Endothelial cell (in vitro differentiated cells): ENCODE data around the gene C21orf58. TPM values are rescaled to one million over a fixed set of nuclear protein-coding genes. Genes with fewer than 3 reads are reported as not detected.
"Not testable (repeated sequence)": the region's sequence is repeated elsewhere in the genome, so short reads cannot be mapped to it uniquely, and the experiment has no call there.

Experiments
- DNase-seq: peaks from one replicate; pipeline ENCODE4 v3.0.0; 2021; ENCODE audit warnings: low spot score
- H3K27ac Mint-ChIP-seq: one replicate; pipeline ENCODE4 v1.8.0; 2021; ENCODE audit warnings: mixed read lengths, inconsistent platforms; ENCODE audit not compliant: unreplicated experiment
- H3K27me3 Mint-ChIP-seq: one replicate; pipeline ENCODE4 v1.8.0; 2021; ENCODE audit warnings: mild to moderate bottlenecking, moderate library complexity, mixed read lengths, inconsistent platforms; ENCODE audit not compliant: unreplicated experiment
- H3K36me3 Mint-ChIP-seq: one replicate; pipeline ENCODE4 v1.8.0; 2021; ENCODE audit warnings: mild to moderate bottlenecking, low read depth, mixed read lengths, inconsistent platforms; ENCODE audit not compliant: unreplicated experiment
- H3K4me1 Mint-ChIP-seq: one replicate; pipeline ENCODE4 v1.8.0; 2021; ENCODE audit warnings: mild to moderate bottlenecking, mixed read lengths, inconsistent platforms; ENCODE audit not compliant: unreplicated experiment
- H3K4me3 Mint-ChIP-seq: one replicate; pipeline ENCODE4 v1.8.0; 2021; ENCODE audit warnings: mild to moderate bottlenecking, mixed read lengths, inconsistent platforms; ENCODE audit not compliant: unreplicated experiment
- H3K9me3 Mint-ChIP-seq: one replicate; pipeline ENCODE4 v1.8.0; 2021; ENCODE audit warnings: mixed read lengths, inconsistent platforms; ENCODE audit not compliant: unreplicated experiment
- long read RNA-seq: library from polyadenylated mRNA; unstranded; transcript quantifications from one replicate; pipeline ENCODE4 v2.0.0, GENCODE V29; 2020; ENCODE audit not compliant: unreplicated experiment
- total RNA-seq: library from RNA; stranded (reverse); fragmentation: NEBNext Ultra II Directional; extraction: Animal tissue kit (Norgen Biotek cat#: 25700); gene quantifications from one replicate; pipeline ENCODE4 v1.2.1, GENCODE V29; 2021; ENCODE audit not compliant: unreplicated experiment
- TF ChIP-seq, protein P1 (sequence below): fragments of 200-600 bp; sonication (generic); IDR thresholded peaks from one replicate; pipeline ENCODE4 v1.5.0; 2021; ENCODE audit warnings: antibody characterized with exemption; ENCODE audit not compliant: unreplicated experiment

The C21orf58 gene
- 5.9 TPM for total RNA-seq
- long read RNA-seq, partial matches to known transcripts, result 1 of 8 reads
- long read RNA-seq, other reads (novel, unspliced or antisense), result 7 of 8 reads

DNA sequence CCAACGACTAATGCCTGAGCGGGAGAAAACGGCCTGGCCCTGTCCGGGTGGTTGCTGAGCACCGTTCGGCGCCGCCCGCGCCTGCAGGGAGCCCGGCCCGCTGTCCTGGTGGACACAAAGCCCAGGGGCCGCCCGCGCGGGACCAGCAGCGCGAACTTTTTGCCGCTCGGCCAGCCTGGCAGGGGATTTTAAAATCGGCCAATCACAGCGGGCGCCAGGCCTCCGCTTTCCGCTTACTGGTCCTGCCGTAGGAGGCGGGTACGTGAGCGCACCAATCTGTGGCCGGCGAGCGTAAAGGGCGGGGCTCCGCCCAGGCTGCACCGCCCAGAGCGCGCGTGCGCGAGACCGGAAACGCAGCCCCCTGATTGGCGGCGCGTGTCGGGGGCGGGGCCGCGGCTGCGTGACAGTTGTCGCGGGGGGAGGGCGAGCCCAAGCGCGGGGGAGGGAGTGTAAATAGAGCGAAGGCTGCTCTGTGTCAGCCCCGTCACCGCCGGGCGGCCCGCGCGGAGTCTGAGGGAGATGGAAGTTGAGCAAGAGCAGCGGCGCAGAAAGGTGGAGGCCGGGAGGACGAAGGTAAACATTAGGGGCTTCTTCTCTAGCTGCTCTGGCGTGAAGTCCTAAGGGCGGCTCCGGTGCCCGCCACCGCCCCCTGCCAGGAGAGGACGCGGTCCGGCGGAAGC is at the start of gene C21orf58, which contains the start of gene PCNT:
Gene C21orf58 (minus strand): TSS at position 161 of the 680 bp plus-strand sequence. CDS start 1,132 bp downstream, outside the sequence.
Gene PCNT (plus strand): TSS at position 447 of the 680 bp plus-strand sequence. CDS start 73 bp downstream, at position 520.
- Mint-ChIP-seq H3K36me3 (peaks cover 10% of the 10 kb centered on the region), H3K27me3 (peaks cover 5% of the 10 kb centered on the region), H3K4me1 (peaks cover 31% of the 10 kb centered on the region), H3K27ac (peak within 1 kb of the TSS; percentile 88), H3K4me3 (peak within 1 kb of the TSS; percentile 95), H3K9me3 (no peaks in the 10 kb centered on the region)
- TF ChIP-seq, protein P1, sequence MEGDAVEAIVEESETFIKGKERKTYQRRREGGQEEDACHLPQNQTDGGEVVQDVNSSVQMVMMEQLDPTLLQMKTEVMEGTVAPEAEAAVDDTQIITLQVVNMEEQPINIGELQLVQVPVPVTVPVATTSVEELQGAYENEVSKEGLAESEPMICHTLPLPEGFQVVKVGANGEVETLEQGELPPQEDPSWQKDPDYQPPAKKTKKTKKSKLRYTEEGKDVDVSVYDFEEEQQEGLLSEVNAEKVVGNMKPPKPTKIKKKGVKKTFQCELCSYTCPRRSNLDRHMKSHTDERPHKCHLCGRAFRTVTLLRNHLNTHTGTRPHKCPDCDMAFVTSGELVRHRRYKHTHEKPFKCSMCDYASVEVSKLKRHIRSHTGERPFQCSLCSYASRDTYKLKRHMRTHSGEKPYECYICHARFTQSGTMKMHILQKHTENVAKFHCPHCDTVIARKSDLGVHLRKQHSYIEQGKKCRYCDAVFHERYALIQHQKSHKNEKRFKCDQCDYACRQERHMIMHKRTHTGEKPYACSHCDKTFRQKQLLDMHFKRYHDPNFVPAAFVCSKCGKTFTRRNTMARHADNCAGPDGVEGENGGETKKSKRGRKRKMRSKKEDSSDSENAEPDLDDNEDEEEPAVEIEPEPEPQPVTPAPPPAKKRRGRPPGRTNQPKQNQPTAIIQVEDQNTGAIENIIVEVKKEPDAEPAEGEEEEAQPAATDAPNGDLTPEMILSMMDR, result no peak
- DNase-seq, result peak; percentile 96

GRCh38 chr21:46372947-46373346 is 49.3 kb upstream of the C21orf58 start:
- not testable (repeated sequence) for H3K4me1 Mint-ChIP-seq, H3K9me3 Mint-ChIP-seq, DNase-seq, H3K27me3 Mint-ChIP-seq, H3K27ac Mint-ChIP-seq
- H3K36me3 Mint-ChIP-seq, result peaks cover 20% of the 10 kb centered on the region
- peak overlapping the region; percentile 43 for H3K4me3 Mint-ChIP-seq

GRCh38 chr21:46372014-46372485 is 48.4 kb upstream of the C21orf58 start:
- Mint-ChIP-seq H3K4me1 (peaks cover 8% of the 10 kb centered on the region), H3K27ac (no peak overlapping the region), H3K9me3 (no peaks in the 10 kb centered on the region), H3K27me3 (peaks cover 3% of the 10 kb centered on the region), H3K4me3 (peak overlapping the region; percentile 51), H3K36me3 (peaks cover 23% of the 10 kb centered on the region)
- no peak for DNase-seq
- TF ChIP-seq, protein P1, result no peak

- peaks cover 28% of the 10 kb centered on the region for H3K36me3 Mint-ChIP-seq
- TF ChIP-seq, protein P1, result no peak
- H3K4me1 Mint-ChIP-seq, result peaks cover 9% of the 10 kb centered on the region
- no peak overlapping the region for H3K27ac Mint-ChIP-seq
- DNase-seq, result no peak
- no peaks in the 10 kb centered on the region for H3K9me3 Mint-ChIP-seq
- peaks cover 3% of the 10 kb centered on the region for H3K27me3 Mint-ChIP-seq
- H3K4me3 Mint-ChIP-seq, result no peak overlapping the region
Measured at GRCh38 chr21:46371204-46372013, 47.7 kb upstream of the C21orf58 start.

DNA sequence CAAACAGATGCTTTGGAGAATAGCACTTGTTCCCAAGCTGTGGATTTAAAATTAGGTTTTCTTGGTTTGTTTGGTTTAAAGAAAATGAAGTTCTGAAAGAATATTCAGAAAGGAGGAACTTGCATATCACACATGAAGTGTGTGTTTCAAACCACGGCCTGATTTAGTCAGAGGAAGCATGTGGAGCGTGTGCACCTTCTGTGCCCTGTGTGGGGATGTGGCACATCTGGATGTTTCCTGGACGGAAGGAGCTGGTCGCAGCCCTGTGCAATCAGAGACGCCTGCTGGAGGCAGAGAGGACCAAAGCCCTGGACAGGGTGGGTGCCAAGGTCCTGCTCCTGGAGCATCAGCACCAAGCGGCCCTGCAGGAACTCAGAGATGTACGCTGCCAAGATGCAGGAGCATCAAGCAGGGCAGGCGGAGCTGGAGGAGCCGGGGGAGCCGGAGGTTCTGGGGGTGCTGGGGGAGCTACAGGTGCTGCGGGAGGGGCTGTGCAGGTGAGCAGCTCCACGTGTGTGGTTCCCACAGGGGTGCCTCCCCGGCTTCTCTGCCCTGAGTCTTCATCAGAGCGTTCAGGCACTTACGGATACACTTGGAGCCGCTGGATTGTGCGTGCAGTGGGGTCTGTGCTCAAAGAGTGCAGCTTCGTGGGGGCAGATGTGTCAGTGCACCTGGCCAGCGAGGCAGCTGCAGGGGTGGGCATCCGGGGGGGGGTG is 46.0 kb upstream of the C21orf58 start:
- no peak overlapping the region for H3K27ac Mint-ChIP-seq
- no peak for DNase-seq

More for the DNA sequence above, 46.0 kb upstream of the C21orf58 start:
- Mint-ChIP-seq H3K9me3 (no peaks in the 10 kb centered on the region), H3K36me3 (peaks cover 39% of the 10 kb centered on the region), H3K27me3 (peaks cover 10% of the 10 kb centered on the region), H3K4me3 (no peak overlapping the region), H3K4me1 (peaks cover 14% of the 10 kb centered on the region)
- TF ChIP-seq, protein P1, result no peak
